Nephron progenitor cell (in vitro differentiated cells): ENCODE results near the gene DNAJC13.
"Not testable (repeated sequence)": the region's sequence is repeated elsewhere in the genome, so short reads cannot be mapped to it uniquely, and the experiment has no call there.

ENCODE experiments used
- DNase-seq: peaks from one replicate; pipeline ENCODE4 v3.0.0; 2021
- H3K27ac Mint-ChIP-seq: 2 replicates; pipeline ENCODE4 v1.8.0; 2021; ENCODE audit warnings: mild to moderate bottlenecking, moderate library complexity, mixed read lengths
- H3K27me3 Mint-ChIP-seq: 2 replicates; pipeline ENCODE4 v1.8.0; 2021; ENCODE audit warnings: mild to moderate bottlenecking, low read depth, mixed read lengths; ENCODE audit not compliant: poor library complexity
- H3K36me3 Mint-ChIP-seq: 2 replicates; pipeline ENCODE4 v1.8.0; 2021; ENCODE audit warnings: low read depth, mixed read lengths
- H3K4me1 Mint-ChIP-seq: 2 replicates; pipeline ENCODE4 v1.8.0; 2021; ENCODE audit warnings: mixed read lengths
- H3K4me3 Mint-ChIP-seq: 2 replicates; pipeline ENCODE4 v1.8.0; 2021; ENCODE audit warnings: mild to moderate bottlenecking, moderate library complexity, mixed read lengths
- H3K9me3 Mint-ChIP-seq: 2 replicates; pipeline ENCODE4 v1.8.0; 2021; ENCODE audit warnings: mild to moderate bottlenecking, moderate library complexity, mixed read lengths
- TF ChIP-seq, protein P1 (sequence below): fragments of 200-600 bp; sonication (generic); IDR thresholded peaks from 2 replicates; pipeline ENCODE4 v1.5.0; 2021; ENCODE audit warnings: antibody characterized with exemption

DNAJC13 gene

DNA sequence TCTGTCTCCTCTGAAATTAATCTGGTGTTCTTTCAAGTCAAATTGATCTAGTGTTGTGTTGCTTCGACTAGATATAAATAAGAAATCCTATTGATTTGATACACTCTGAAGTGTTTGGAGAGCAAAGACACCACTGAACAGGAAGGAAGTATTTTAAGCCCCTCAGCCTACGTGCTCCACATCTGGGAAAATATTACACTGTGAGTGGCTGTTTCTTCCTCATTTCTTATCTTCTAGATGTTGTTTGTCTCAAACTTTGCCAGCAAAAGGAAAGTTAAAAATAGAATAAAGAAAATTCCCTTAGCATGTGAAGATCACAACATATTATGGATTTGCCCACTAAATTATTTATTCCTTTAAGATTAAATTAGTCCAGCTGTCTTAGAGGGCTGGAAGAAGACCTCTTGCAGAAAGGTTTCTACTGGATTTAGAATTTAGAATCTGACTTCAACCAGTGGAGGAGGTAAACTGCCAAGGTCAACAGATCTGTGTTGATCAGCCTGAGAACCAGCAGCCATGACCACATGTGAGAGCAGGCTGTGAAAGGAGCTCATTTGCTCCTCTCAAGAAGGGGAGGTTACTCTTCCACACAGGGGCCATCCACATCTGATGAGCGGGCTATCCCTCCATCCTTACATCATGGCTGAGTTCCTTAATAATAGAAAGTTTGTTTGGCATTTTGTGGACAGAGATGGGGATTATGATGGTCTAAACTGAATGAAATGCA, 133.4 kb downstream of the DNAJC13 start:
- Mint-ChIP-seq H3K27me3 (peaks cover 3% of the 10 kb centered on the region), H3K4me1 (no peaks in the 10 kb centered on the region), H3K4me3 (no peak overlapping the region), H3K27ac (no peak overlapping the region), H3K36me3 (peaks cover 1% of the 10 kb centered on the region), H3K9me3 (no peaks in the 10 kb centered on the region)
- TF ChIP-seq, protein P1, sequence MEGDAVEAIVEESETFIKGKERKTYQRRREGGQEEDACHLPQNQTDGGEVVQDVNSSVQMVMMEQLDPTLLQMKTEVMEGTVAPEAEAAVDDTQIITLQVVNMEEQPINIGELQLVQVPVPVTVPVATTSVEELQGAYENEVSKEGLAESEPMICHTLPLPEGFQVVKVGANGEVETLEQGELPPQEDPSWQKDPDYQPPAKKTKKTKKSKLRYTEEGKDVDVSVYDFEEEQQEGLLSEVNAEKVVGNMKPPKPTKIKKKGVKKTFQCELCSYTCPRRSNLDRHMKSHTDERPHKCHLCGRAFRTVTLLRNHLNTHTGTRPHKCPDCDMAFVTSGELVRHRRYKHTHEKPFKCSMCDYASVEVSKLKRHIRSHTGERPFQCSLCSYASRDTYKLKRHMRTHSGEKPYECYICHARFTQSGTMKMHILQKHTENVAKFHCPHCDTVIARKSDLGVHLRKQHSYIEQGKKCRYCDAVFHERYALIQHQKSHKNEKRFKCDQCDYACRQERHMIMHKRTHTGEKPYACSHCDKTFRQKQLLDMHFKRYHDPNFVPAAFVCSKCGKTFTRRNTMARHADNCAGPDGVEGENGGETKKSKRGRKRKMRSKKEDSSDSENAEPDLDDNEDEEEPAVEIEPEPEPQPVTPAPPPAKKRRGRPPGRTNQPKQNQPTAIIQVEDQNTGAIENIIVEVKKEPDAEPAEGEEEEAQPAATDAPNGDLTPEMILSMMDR: no peak
- DNase-seq: no peak

DNA sequence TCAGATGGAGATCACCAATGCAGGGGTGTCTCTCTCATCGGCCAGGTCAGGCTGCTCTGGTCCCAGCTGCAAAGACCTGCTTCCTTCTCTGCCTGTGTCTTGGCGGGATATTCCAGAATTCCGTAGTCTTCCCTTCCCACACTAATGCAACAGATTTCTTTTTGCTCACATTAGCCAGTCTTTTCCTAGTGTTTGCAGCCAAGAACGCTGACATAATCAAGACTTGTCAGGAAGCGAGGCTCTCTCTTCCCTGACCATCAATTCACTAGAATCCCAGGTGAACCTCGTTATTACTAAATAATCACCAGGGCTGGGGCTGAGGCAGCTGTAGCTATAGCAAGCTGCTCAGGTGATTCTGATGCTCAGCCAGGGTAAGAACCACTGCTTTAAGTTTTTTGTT, 136.5 kb downstream of the DNAJC13 start:
- no peak overlapping the region for H3K4me3 Mint-ChIP-seq
- DNase-seq: no peak
- H3K36me3 Mint-ChIP-seq: peaks cover 4% of the 10 kb centered on the region
- no peak overlapping the region for H3K27ac Mint-ChIP-seq
- H3K4me1 Mint-ChIP-seq: peaks cover 4% of the 10 kb centered on the region
- TF ChIP-seq, protein P1: no peak
- no peaks in the 10 kb centered on the region for H3K9me3 Mint-ChIP-seq
- peaks cover 3% of the 10 kb centered on the region for H3K27me3 Mint-ChIP-seq

DNA sequence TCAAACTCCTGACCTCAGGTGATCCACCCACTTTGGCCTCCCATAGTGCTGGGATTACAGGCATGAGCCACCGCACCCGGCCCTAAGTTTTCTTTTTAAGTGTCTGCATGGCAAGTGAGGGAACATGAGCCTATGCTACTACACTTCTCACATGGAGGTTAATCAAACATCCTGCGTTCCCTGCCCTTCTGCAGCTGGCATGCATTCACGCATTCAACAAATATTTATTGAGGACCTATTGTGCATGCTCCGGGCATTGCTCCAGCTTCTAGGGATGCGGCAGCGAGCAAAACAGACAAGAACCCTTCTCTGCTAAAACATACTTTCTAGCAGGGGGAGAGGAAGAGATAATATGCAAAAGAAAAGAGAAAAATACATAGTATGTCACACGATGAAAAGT, 137.1 kb downstream of the DNAJC13 start:
- H3K9me3 Mint-ChIP-seq: no peaks in the 10 kb centered on the region
- H3K27me3 Mint-ChIP-seq: peaks cover 3% of the 10 kb centered on the region
- no peak overlapping the region for H3K27ac Mint-ChIP-seq
- H3K36me3 Mint-ChIP-seq: peaks cover 4% of the 10 kb centered on the region
- TF ChIP-seq, protein P1: no peak
- no peak for DNase-seq
- peaks cover 4% of the 10 kb centered on the region for H3K4me1 Mint-ChIP-seq
- no peak overlapping the region for H3K4me3 Mint-ChIP-seq

DNA sequence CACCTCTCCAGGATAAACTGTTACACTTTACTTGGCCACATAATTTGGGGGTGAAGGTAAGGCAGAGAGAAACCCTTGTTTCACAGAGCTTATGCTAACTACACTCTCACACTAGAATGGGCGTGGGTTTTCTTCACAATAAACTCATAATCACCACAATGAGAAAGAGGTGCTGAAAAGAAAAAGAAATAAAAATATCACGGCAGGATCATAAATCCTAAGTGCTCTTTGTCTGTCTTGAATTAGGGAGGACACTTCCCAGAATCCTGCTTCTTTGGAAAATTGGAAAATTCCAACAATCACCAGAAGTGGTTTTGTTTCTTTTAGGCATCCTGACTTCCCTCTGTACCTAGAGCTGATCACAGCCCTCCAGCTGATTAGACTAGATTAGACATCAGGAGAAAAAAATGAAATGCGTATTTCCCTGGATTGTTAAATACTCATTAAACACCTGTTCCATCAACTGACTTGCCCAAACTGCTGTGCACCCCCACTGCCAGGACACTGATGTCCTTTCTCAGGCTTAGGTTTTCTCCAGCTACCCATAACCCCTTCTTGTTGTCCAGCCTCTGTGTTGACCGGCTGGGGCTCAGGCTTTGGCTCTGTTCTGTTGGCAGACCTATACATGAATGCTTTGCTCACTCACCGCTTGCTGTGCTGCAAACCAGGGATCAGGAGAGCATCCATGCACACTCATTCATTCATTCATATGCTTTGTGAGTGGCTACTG, 138.2 kb downstream of the DNAJC13 start:
- Mint-ChIP-seq H3K27me3 (peaks cover 3% of the 10 kb centered on the region), H3K27ac (peak overlapping the region; percentile 4), H3K4me1 (peaks cover 4% of the 10 kb centered on the region), H3K9me3 (no peaks in the 10 kb centered on the region), H3K36me3 (peaks cover 5% of the 10 kb centered on the region), H3K4me3 (no peak overlapping the region)
- no peak for DNase-seq
- TF ChIP-seq, protein P1: no peak

DNA sequence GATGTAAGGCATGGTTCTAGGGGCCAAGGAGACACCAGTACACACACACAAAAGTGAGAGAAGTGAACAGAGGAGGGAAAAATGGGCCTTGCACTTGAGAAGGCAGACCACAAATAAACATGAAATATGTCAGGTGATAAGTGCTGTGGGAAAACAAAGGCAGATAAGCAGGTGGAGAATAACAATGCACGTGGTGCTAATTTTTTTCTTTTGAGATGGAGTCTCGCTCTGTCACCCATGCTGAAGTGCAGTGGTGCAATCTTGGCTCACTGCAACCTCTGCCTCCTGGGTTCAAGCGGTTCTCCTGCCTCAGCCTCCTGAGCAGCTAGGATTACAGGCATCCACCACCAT, 138.7 kb downstream of the DNAJC13 start:
- not testable (repeated sequence) for H3K9me3 Mint-ChIP-seq, H3K36me3 Mint-ChIP-seq, DNase-seq, H3K4me3 Mint-ChIP-seq, H3K27me3 Mint-ChIP-seq, H3K4me1 Mint-ChIP-seq
- H3K27ac Mint-ChIP-seq: peak overlapping the region; percentile 4

DNA sequence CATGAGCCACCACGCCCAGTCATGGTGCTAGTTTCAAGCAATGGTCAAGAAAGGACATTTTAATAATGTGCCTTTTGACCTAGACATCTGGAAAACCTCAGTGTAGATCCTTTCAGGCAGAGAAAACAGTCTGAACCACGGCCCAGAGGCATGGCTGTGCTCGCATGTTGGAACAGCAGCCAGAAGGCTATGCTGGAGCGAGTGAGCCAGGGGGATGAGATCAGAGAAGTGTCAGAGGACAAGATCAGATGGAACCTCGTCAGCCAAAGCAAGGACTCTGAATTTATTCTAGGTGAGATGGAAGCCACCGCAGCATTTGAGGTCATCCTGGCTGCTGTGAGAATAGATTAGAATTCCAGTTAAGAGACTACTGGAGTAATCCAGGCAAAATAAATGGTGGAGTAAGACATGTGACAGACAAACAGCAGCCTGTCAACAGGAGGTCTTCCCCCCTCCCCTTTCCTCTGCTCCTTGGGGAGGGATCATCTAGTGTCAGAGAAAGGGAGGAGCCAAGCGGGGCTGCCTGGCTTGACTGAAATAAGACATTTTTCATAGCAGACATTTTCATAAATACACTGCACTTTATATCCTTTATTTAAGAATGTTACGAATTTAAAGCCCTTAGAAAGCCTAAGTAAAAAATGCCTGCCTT, 139.3 kb downstream of the DNAJC13 start:
- no peak overlapping the region for H3K4me3 Mint-ChIP-seq
- peaks cover 13% of the 10 kb centered on the region for H3K36me3 Mint-ChIP-seq
- H3K27ac Mint-ChIP-seq: no peak overlapping the region
- H3K27me3 Mint-ChIP-seq: peaks cover 3% of the 10 kb centered on the region
- DNase-seq: no peak
- peaks cover 4% of the 10 kb centered on the region for H3K4me1 Mint-ChIP-seq
- no peaks in the 10 kb centered on the region for H3K9me3 Mint-ChIP-seq
- TF ChIP-seq, protein P1: no peak
